Astrocyte of the cerebellum (primary cell): ENCODE measurements around the gene SLMAP.
"Not testable (repeated sequence)": the region's sequence is repeated elsewhere in the genome, so short reads cannot be mapped to it uniquely, and the experiment has no call there.

ENCODE experiments used
- DNase-seq: peaks from one replicate; pipeline ENCODE4 v3.0.0-alpha.2; 2011; ENCODE audit warnings: low read depth
- H3K4me3 ChIP-seq: 2 replicates; pipeline ENCODE4 v1.5.1; 2011; ENCODE audit warnings: mild to moderate bottlenecking, low read depth, low read length, moderate library complexity
- CTCF ChIP-seq: IDR thresholded peaks from 2 replicates; pipeline ENCODE4 v1.5.1; 2012; ENCODE audit warnings: low read length, low read depth, moderate library complexity, mild to moderate bottlenecking; ENCODE audit errors: missing control alignments
- in situ Hi-C: cut with HindIII; loops from 2 replicates; pipeline ENCODE4 v1.10.0; 2017; ENCODE audit warnings: low sequenced_read_pairs

Gene SLMAP

GRCh38 chr3:57794951-57795350 is 38.8 kb downstream of the SLMAP start:
- H3K4me3 ChIP-seq, result no peak overlapping the region
- in situ Hi-C loops, result no loop called here
- TF ChIP-seq CTCF, result no peak

GRCh38 chr3:57796261-57796660 is 40.2 kb downstream of the SLMAP start:
- no peak for TF ChIP-seq CTCF
- H3K4me3 ChIP-seq, result no peak overlapping the region
- in situ Hi-C loops, result no loop called here
- no peak for DNase-seq

More at GRCh38 chr3:57794951-57795350, 38.8 kb downstream of the SLMAP start:
- DNase-seq, result no peak

- DNase-seq, result no peak
These were observed 41.8 kb downstream of the SLMAP start for GRCh38 chr3:57797701-57798487.

GRCh38 chr3:57803647-57804081 is 47.6 kb downstream of the SLMAP start:
- in situ Hi-C loops, result no loop called here
- no peak for TF ChIP-seq CTCF
- H3K4me3 ChIP-seq, result no peak overlapping the region

More at GRCh38 chr3:57797701-57798487, 41.8 kb downstream of the SLMAP start:
- TF ChIP-seq CTCF, result no peak
- no peak overlapping the region for H3K4me3 ChIP-seq
- in situ Hi-C loops, result no loop called here

GRCh38 chr3:57805266-57805665 is 49.2 kb downstream of the SLMAP start:
- DNase-seq, result no peak
- no peak for TF ChIP-seq CTCF
- H3K4me3 ChIP-seq, result no peak overlapping the region
- in situ Hi-C loops, result no loop called here

More at GRCh38 chr3:57803647-57804081, 47.6 kb downstream of the SLMAP start:
- peak; percentile 86 for DNase-seq

- H3K4me3 ChIP-seq, result no peak overlapping the region
- in situ Hi-C loops, result no loop called here
- no peak for TF ChIP-seq CTCF
- DNase-seq, result peak; percentile 52
These were observed 49.6 kb downstream of the SLMAP start for GRCh38 chr3:57805674-57806073.

- DNase-seq, in situ Hi-C loops: not testable (repeated sequence)
These were observed 50.1 kb downstream of the SLMAP start for GRCh38 chr3:57806195-57806594.

More at GRCh38 chr3:57806195-57806594, 50.1 kb downstream of the SLMAP start:
- not testable (repeated sequence) for H3K4me3 ChIP-seq
